Measurements from ENCODE around the gene SNTG2. TPM values are rescaled to one million over a fixed set of nuclear protein-coding genes. Genes with fewer than 3 reads are reported as not detected.

SNTG2 gene
- total and polyA plus RNA-seq, 4 donors, result not detected

DNA sequence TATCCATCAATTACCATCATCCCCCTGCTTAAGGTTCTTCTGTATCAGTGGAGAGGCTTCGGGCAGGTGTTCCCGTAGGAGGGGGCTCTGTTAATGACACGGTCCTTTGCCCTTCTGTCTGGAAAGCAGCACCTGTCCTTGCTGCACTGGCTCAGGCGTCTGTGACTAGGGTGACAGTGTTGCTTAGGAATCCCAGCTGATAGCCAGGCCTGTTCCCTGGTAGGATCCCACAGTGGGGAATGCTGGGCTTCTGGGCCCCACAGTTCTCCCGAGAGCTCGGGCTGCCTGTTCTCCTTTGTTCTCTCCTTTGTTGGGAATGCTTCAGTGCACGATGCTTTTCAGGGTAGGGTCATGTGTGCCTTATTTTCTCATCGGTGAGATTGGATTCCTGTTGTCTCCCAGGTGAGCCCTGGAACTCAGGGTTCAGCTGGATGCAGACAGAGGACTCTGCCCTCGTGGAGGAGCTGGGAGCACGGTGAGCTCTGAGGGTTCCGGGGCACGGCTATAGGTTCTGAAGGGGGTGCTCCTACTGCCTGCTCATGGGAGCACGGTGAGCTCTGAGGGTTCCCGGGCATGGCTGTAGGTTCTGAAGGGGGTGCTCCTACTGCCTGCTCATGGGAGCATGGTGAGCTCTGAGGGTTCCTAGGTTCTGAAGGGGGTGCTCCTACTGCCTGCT lies 9.6 kb downstream of the SNTG2 start:
- Histone ChIP-seq H3K4me3 (ENCODE audit: low read depth in 1 of 3, low read length in 3 of 3) (no peak overlapping the region), H3K36me3 (ENCODE audit: control insufficient read depth in 4 of 4, insufficient read depth in 3 of 4, low read depth in 1 of 4, low read length in 3 of 4) (no peaks in the 10 kb centered on the region), H3K9ac (ENCODE audit: low read depth in 1 of 2, low read length in 2 of 2) (no peak overlapping the region), H3K27me3 (ENCODE audit: control insufficient read depth in 4 of 4, insufficient read depth in 4 of 4, low read length in 3 of 4) (peaks cover 0 to 5% (median 0%) of the 10 kb centered on the region in 4 donors), H3K9me3 (ENCODE audit: control insufficient read depth in 4 of 4, low read length in 3 of 4) (no peaks in the 10 kb centered on the region), H3K4me1 (ENCODE audit: control insufficient read depth in 4 of 4, insufficient read depth in 4 of 4, low read length in 3 of 4) (no peaks in the 10 kb centered on the region), H3K27ac (ENCODE audit: low read depth in 1 of 2, low read length in 2 of 2) (no peak overlapping the region)
- 77% methylated on average over 14 of the region's 14 CpGs for WGBS
- no peak for TF ChIP-seq NR2F2 (IDR thresholded peaks at IDR 0.05)
- TF ChIP-seq, protein P1, sequence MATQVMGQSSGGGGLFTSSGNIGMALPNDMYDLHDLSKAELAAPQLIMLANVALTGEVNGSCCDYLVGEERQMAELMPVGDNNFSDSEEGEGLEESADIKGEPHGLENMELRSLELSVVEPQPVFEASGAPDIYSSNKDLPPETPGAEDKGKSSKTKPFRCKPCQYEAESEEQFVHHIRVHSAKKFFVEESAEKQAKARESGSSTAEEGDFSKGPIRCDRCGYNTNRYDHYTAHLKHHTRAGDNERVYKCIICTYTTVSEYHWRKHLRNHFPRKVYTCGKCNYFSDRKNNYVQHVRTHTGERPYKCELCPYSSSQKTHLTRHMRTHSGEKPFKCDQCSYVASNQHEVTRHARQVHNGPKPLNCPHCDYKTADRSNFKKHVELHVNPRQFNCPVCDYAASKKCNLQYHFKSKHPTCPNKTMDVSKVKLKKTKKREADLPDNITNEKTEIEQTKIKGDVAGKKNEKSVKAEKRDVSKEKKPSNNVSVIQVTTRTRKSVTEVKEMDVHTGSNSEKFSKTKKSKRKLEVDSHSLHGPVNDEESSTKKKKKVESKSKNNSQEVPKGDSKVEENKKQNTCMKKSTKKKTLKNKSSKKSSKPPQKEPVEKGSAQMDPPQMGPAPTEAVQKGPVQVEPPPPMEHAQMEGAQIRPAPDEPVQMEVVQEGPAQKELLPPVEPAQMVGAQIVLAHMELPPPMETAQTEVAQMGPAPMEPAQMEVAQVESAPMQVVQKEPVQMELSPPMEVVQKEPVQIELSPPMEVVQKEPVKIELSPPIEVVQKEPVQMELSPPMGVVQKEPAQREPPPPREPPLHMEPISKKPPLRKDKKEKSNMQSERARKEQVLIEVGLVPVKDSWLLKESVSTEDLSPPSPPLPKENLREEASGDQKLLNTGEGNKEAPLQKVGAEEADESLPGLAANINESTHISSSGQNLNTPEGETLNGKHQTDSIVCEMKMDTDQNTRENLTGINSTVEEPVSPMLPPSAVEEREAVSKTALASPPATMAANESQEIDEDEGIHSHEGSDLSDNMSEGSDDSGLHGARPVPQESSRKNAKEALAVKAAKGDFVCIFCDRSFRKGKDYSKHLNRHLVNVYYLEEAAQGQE (IDR thresholded peaks at IDR 0.05), result no peak
- TF ChIP-seq, protein P2, sequence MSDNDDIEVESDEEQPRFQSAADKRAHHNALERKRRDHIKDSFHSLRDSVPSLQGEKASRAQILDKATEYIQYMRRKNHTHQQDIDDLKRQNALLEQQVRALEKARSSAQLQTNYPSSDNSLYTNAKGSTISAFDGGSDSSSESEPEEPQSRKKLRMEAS (IDR thresholded peaks at IDR 0.05), result no peak
- no peak for TF ChIP-seq TAF1 (conservative IDR thresholded peaks at IDR 0.05)
- TF ChIP-seq YY1 (IDR thresholded peaks at IDR 0.05), result no peak
- no peak for TF ChIP-seq JUND (IDR thresholded peaks at IDR 0.05)
- TF ChIP-seq EGR1 (IDR thresholded peaks at IDR 0.05; ENCODE audit: low read depth in 2 of 2), result no peak
- TF ChIP-seq HNF4G (IDR thresholded peaks at IDR 0.05), result no peak
- TF ChIP-seq FOXA1 (IDR thresholded peaks at IDR 0.05), result no peak
- no peak for TF ChIP-seq GABPA (IDR thresholded peaks at IDR 0.05 in 1 of 2, conservative IDR thresholded peaks at IDR 0.05 in 1 of 2)
- no peak for TF ChIP-seq HNF4A (conservative IDR thresholded peaks at IDR 0.05)
- no peak for TF ChIP-seq RAD21 (IDR thresholded peaks at IDR 0.05)
- no peak for TF ChIP-seq RXRA (IDR thresholded peaks at IDR 0.05)
- no peak for TF ChIP-seq FOXA2 (IDR thresholded peaks at IDR 0.05)
- TF ChIP-seq, protein P3, sequence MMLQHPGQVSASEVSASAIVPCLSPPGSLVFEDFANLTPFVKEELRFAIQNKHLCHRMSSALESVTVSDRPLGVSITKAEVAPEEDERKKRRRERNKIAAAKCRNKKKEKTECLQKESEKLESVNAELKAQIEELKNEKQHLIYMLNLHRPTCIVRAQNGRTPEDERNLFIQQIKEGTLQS (IDR thresholded peaks at IDR 0.05), result no peak
- TF ChIP-seq, protein P4, sequence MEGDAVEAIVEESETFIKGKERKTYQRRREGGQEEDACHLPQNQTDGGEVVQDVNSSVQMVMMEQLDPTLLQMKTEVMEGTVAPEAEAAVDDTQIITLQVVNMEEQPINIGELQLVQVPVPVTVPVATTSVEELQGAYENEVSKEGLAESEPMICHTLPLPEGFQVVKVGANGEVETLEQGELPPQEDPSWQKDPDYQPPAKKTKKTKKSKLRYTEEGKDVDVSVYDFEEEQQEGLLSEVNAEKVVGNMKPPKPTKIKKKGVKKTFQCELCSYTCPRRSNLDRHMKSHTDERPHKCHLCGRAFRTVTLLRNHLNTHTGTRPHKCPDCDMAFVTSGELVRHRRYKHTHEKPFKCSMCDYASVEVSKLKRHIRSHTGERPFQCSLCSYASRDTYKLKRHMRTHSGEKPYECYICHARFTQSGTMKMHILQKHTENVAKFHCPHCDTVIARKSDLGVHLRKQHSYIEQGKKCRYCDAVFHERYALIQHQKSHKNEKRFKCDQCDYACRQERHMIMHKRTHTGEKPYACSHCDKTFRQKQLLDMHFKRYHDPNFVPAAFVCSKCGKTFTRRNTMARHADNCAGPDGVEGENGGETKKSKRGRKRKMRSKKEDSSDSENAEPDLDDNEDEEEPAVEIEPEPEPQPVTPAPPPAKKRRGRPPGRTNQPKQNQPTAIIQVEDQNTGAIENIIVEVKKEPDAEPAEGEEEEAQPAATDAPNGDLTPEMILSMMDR (IDR thresholded peaks at IDR 0.05; ENCODE audit: low read depth, low read length, missing input control), result no peak
- DNase-seq (ENCODE audit: low spot score), result no peak

DNA sequence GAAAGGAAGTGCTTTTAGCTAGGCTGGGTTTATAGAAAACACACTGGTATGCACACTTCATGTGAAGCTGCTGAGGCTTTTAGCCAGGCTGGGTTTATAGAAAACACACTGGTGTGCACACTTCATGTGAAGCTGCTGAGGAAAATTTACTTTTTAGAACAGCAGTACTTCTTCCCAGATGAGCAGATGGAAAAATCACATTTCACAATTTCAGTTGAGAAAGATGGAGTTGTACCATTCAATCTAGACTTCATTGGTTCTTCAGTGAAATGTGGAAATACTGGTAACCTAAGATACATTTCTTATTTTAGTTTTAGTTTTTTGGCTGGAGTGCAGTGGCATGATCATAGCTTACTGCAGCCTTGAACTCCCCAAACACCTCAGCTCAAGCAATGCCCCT lies 11.1 kb downstream of the SNTG2 start:
- H3K9ac ChIP-seq (ENCODE audit: low read depth in 1 of 2, low read length in 2 of 2), result no peak overlapping the region
- no peak overlapping the region for H3K4me3 ChIP-seq (ENCODE audit: low read depth in 1 of 3, low read length in 3 of 3)
- TF ChIP-seq FOXA2 (IDR thresholded peaks at IDR 0.05) (no peak), RXRA (IDR thresholded peaks at IDR 0.05) (no peak), JUND (IDR thresholded peaks at IDR 0.05) (no peak), HNF4A (conservative IDR thresholded peaks at IDR 0.05) (no peak), ZBTB33 (IDR thresholded peaks at IDR 0.05) (no peak), NR2F2 (IDR thresholded peaks at IDR 0.05) (no peak), HNF4G (IDR thresholded peaks at IDR 0.05) (no peak), GABPA (IDR thresholded peaks at IDR 0.05 in 1 of 2, conservative IDR thresholded peaks at IDR 0.05 in 1 of 2) (no peak), YY1 (IDR thresholded peaks at IDR 0.05) (no peak), EGR1 (IDR thresholded peaks at IDR 0.05; ENCODE audit: low read depth in 2 of 2) (no peak), TAF1 (conservative IDR thresholded peaks at IDR 0.05) (no peak)
- TF ChIP-seq, protein P2 (IDR thresholded peaks at IDR 0.05), result no peak
- TF ChIP-seq, protein P4 (IDR thresholded peaks at IDR 0.05; ENCODE audit: low read depth, low read length, missing input control), result no peak
- TF ChIP-seq, protein P3 (IDR thresholded peaks at IDR 0.05), result no peak
- DNase-seq (ENCODE audit: low spot score), result no peak
- H3K27me3 ChIP-seq (ENCODE audit: control insufficient read depth in 4 of 4, insufficient read depth in 4 of 4, low read length in 3 of 4), result peaks cover 0 to 5% (median 1%) of the 10 kb centered on the region in 4 donors
- H3K27ac ChIP-seq (ENCODE audit: low read depth in 1 of 2, low read length in 2 of 2), result no peak overlapping the region
- no peaks in the 10 kb centered on the region for H3K9me3 ChIP-seq (ENCODE audit: control insufficient read depth in 4 of 4, low read length in 3 of 4)
- no peaks in the 10 kb centered on the region for H3K4me1 ChIP-seq (ENCODE audit: control insufficient read depth in 4 of 4, insufficient read depth in 4 of 4, low read length in 3 of 4)
- H3K36me3 ChIP-seq (ENCODE audit: control insufficient read depth in 4 of 4, insufficient read depth in 3 of 4, low read depth in 1 of 4, low read length in 3 of 4), result no peaks in the 10 kb centered on the region
